ENCODE data around the gene EGFL8. TPM values are rescaled to one million over a fixed set of nuclear protein-coding genes. Genes with fewer than 3 reads are reported as not detected.

Gene EGFL8
- total RNA-seq, 4 donors from 2014 or later: 108 to 388 (median 270) TPM

DNA sequence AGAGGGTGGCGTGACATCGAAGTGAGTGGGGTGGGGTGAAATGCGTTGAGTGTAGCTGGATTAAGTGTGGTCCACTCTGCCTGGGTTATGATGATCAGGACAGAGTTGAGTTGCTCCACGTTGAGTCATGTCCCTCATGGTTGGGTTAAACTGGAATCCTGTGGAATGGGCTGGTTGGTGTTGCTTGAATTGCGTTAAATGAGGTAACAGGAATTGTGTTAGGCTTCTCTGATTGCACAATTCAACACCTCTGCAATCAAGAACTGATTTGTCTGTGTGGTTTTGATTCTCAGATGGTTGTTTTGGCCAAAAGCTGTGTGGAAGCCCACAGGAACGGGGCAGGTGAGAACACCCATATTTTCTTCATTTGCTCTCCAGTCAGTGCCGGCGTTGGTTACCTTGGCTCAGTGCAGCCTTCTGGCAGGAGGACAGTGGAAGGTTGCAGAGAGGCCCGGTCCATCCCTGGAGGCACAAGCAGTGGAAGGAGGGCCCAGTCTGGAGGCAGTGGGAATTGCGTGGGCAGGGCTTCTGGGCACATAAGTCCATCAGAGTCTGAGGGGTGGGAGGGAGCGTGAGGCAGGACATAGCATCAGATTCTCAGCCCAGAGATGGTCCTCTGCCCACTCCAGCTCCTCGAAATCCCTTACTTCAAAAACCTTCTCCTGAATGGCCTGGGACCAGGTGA, 47.8 kb downstream of the EGFL8 start:
- Histone ChIP-seq H3K9me3 (no peaks in the 10 kb centered on the region), H3K27ac (no peak overlapping the region), H3K27me3 (no peaks in the 10 kb centered on the region), H3K4me1 (no peaks in the 10 kb centered on the region), H3K4me3 (no peak overlapping the region), H3K36me3 (no peaks in the 10 kb centered on the region)
- TF ChIP-seq POLR2A (IDR thresholded peaks at IDR 0.05) (no peak), EP300 (IDR thresholded peaks at IDR 0.05) (no peak), CTCF (IDR thresholded peaks at IDR 0.05) (no peak)
- no peak for DNase-seq (ENCODE audit: low spot score in 2 of 2)
- 79 to 80% methylated on average over 12 of the region's 12 CpGs for WGBS, 2 donors

GRCh38 chr6:32213649-32214048, 49.3 kb downstream of the EGFL8 start:
- no peak for TF ChIP-seq CTCF (IDR thresholded peaks at IDR 0.05)
- no peak for TF ChIP-seq POLR2A (IDR thresholded peaks at IDR 0.05)
- TF ChIP-seq EP300 (IDR thresholded peaks at IDR 0.05): no peak
- WGBS, 2 donors: 75 to 90% methylated on average over 6 of the region's 6 CpGs
- no peak overlapping the region for H3K4me3 ChIP-seq
- H3K36me3 ChIP-seq: no peaks in the 10 kb centered on the region
- H3K27ac ChIP-seq: no peak overlapping the region
- no peak for DNase-seq (ENCODE audit: low spot score in 2 of 2)
- H3K27me3 ChIP-seq: no peaks in the 10 kb centered on the region
- H3K4me1 ChIP-seq: no peaks in the 10 kb centered on the region
- no peaks in the 10 kb centered on the region for H3K9me3 ChIP-seq

DNA sequence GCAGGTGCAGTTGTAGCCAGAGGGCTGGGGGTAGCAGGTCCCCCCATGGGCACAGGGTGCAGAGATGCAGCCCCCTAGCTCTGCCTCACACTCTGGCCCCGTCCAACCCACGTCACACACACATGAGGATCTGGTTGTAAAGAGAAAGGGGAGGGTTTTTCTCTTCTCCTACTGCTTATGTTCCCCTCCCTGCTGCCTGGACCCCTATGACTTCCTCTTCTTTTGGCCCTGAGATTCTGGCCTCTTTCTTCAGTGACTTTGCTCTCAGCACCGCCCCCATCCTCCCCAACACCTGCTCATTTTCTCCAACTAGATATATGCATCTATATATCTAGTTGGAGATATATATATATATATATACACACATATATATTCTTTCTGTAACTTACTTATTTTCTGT, 49.7 kb downstream of the EGFL8 start:
- no peak for TF ChIP-seq POLR2A (IDR thresholded peaks at IDR 0.05)
- TF ChIP-seq EP300 (IDR thresholded peaks at IDR 0.05): no peak
- no peak for TF ChIP-seq CTCF (IDR thresholded peaks at IDR 0.05)
- Histone ChIP-seq H3K9me3 (no peaks in the 10 kb centered on the region), H3K27ac (no peak overlapping the region), H3K27me3 (no peaks in the 10 kb centered on the region), H3K36me3 (no peaks in the 10 kb centered on the region), H3K4me3 (no peak overlapping the region), H3K4me1 (no peaks in the 10 kb centered on the region)
- no peak for DNase-seq (ENCODE audit: low spot score in 2 of 2)
- WGBS, 2 donors: 74 to 84% methylated on average over 3 of the region's 3 CpGs

- WGBS, 2 donors: 90 to 95% methylated on average over 4 of the region's 4 CpGs
- H3K4me1 ChIP-seq: no peaks in the 10 kb centered on the region
- H3K27me3 ChIP-seq: no peaks in the 10 kb centered on the region
- H3K27ac ChIP-seq: no peak overlapping the region
- H3K4me3 ChIP-seq: no peak overlapping the region
- no peaks in the 10 kb centered on the region for H3K9me3 ChIP-seq
- DNase-seq (ENCODE audit: low spot score in 2 of 2): no peak
- TF ChIP-seq EP300 (IDR thresholded peaks at IDR 0.05) (no peak), CTCF (IDR thresholded peaks at IDR 0.05) (no peak)
- no peaks in the 10 kb centered on the region for H3K36me3 ChIP-seq
These were observed 51.2 kb downstream of the EGFL8 start for GRCh38 chr6:32215617-32216016.

DNA sequence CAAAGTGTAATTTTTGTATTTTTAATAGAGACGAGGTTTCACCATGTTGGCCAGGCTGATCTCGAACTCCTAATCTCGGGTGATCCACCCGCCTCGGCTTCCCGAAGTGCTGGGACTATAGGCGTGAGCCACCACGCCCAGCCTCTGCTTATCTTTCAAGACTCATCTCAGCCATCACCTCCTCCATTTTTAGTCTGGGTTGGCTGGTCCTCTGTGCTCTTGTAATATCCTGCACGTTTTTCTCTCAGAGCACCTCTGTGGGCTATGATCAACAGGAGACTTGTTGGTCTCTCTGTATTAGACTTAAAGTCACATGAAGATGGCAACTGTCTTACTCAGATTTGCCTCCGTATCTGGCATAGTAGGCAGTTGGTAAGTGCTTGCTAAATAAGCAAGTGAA, 51.9 kb downstream of the EGFL8 start:
- no peaks in the 10 kb centered on the region for H3K36me3 ChIP-seq
- no peak for DNase-seq (ENCODE audit: low spot score in 2 of 2)
- H3K9me3 ChIP-seq: no peaks in the 10 kb centered on the region
- no peak overlapping the region for H3K4me3 ChIP-seq
- TF ChIP-seq POLR2A (IDR thresholded peaks at IDR 0.05) (no peak), EP300 (IDR thresholded peaks at IDR 0.05) (no peak), CTCF (IDR thresholded peaks at IDR 0.05) (no peak)
- H3K4me1 ChIP-seq: no peaks in the 10 kb centered on the region
- no peaks in the 10 kb centered on the region for H3K27me3 ChIP-seq
- no peak overlapping the region for H3K27ac ChIP-seq
- 79 to 87% methylated on average over 10 of the region's 10 CpGs for WGBS, 2 donors

Measured in tibial nerve (tissue), 4 donors.